ENCODE results near the gene PLEKHH1.
"Not testable (repeated sequence)": the region's sequence is repeated elsewhere in the genome, so short reads cannot be mapped to it uniquely, and the experiment has no call there.

PLEKHH1 gene

DNA sequence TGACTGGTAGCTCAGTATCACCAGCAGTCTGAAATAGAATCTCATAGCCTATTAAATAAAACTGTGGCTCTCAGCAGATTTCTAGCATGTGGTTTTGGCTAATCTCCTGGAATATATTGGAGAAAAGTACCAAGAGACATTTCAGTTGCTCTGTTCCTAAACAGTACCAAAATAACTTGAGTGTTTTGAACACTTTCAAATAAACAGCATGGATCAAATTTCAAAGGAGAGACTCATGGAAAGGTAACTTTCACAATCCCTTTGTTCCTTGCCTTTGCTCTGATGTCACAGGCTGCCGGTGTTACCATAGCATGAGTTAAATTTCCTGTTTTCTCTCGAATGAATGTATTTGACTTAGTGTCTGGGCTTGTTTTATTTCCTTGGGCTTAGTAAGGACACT is 90.0 kb downstream of the PLEKHH1 start:
- TF ChIP-seq GABPA (IDR thresholded peaks at IDR 0.05; ENCODE audit: low read depth): no peak
- TF ChIP-seq SPI1 (IDR thresholded peaks at IDR 0.05; ENCODE audit: borderline replicate concordance, low read depth): no peak
- TF ChIP-seq, protein P1, sequence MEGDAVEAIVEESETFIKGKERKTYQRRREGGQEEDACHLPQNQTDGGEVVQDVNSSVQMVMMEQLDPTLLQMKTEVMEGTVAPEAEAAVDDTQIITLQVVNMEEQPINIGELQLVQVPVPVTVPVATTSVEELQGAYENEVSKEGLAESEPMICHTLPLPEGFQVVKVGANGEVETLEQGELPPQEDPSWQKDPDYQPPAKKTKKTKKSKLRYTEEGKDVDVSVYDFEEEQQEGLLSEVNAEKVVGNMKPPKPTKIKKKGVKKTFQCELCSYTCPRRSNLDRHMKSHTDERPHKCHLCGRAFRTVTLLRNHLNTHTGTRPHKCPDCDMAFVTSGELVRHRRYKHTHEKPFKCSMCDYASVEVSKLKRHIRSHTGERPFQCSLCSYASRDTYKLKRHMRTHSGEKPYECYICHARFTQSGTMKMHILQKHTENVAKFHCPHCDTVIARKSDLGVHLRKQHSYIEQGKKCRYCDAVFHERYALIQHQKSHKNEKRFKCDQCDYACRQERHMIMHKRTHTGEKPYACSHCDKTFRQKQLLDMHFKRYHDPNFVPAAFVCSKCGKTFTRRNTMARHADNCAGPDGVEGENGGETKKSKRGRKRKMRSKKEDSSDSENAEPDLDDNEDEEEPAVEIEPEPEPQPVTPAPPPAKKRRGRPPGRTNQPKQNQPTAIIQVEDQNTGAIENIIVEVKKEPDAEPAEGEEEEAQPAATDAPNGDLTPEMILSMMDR (IDR thresholded peaks at IDR 0.05; ENCODE audit: insufficient read depth, low read length): no peak
- no peak for TF ChIP-seq POLR2AphosphoS5 (IDR thresholded peaks at IDR 0.05; ENCODE audit: low read depth)
- TF ChIP-seq, protein P2, sequence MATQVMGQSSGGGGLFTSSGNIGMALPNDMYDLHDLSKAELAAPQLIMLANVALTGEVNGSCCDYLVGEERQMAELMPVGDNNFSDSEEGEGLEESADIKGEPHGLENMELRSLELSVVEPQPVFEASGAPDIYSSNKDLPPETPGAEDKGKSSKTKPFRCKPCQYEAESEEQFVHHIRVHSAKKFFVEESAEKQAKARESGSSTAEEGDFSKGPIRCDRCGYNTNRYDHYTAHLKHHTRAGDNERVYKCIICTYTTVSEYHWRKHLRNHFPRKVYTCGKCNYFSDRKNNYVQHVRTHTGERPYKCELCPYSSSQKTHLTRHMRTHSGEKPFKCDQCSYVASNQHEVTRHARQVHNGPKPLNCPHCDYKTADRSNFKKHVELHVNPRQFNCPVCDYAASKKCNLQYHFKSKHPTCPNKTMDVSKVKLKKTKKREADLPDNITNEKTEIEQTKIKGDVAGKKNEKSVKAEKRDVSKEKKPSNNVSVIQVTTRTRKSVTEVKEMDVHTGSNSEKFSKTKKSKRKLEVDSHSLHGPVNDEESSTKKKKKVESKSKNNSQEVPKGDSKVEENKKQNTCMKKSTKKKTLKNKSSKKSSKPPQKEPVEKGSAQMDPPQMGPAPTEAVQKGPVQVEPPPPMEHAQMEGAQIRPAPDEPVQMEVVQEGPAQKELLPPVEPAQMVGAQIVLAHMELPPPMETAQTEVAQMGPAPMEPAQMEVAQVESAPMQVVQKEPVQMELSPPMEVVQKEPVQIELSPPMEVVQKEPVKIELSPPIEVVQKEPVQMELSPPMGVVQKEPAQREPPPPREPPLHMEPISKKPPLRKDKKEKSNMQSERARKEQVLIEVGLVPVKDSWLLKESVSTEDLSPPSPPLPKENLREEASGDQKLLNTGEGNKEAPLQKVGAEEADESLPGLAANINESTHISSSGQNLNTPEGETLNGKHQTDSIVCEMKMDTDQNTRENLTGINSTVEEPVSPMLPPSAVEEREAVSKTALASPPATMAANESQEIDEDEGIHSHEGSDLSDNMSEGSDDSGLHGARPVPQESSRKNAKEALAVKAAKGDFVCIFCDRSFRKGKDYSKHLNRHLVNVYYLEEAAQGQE (IDR thresholded peaks at IDR 0.05; ENCODE audit: insufficient replicate concordance, low read depth): no peak
- H3K27me3 ChIP-seq (ENCODE audit: insufficient read depth, poor library complexity, severe bottlenecking): no peaks in the 10 kb centered on the region
- DNase-seq (ENCODE audit: low read depth in 1 of 2, low spot score in 1 of 2): no peak
- no peak overlapping the region for H3K27ac ChIP-seq (replicated peaks)
- no peak overlapping the region for H3K4me3 ChIP-seq (replicated peaks; ENCODE audit: insufficient read depth, low read length)

DNA sequence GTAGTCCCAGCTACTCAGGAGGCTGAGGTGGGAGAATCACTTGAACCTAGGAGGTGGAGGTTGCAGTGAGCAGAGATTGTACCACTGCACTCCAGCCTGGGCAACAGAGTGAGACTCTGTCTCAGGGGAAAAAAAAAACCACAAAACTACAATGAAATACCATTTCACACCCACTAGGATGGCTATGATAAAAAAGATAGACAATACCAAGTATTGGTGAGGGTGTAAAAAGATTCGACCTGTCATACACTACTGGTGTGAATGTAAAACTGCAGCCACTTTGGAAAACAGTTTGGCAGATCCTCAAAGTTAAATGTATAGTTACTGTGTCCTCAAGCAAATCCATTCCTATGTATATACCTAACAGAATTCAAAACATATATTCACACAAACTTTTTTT is 93.0 kb downstream of the PLEKHH1 start:
- not testable (repeated sequence) for H3K27ac ChIP-seq (replicated peaks); DNase-seq (ENCODE audit: low read depth in 1 of 2, low spot score in 1 of 2); H3K4me3 ChIP-seq (replicated peaks; ENCODE audit: insufficient read depth, low read length); H3K27me3 ChIP-seq (ENCODE audit: insufficient read depth, poor library complexity, severe bottlenecking)

DNA sequence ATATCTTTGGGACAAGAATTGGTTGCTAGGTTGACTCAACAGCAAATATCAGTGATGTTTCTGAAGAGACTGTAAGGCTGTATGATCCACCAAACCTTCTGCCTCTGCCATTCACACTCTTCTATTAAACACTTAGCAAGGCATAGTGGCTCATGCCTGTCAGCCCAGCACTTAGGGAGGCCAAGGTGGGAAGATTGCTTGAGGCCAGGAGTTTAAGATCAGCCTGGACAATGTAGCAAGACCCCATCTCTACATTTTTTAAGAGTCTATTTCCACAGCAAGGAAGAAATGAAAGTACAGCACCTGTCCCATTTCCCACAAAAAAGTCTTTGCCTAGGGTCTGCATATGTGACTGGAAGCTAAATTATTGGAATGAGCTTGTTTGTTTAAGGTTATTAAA is 94.4 kb downstream of the PLEKHH1 start:
- H3K4me3 ChIP-seq (replicated peaks; ENCODE audit: insufficient read depth, low read length): no peak overlapping the region

GRCh38 chr14:67630186-67630585 is 97.1 kb downstream of the PLEKHH1 start:
- Histone ChIP-seq H3K4me3 (replicated peaks; ENCODE audit: insufficient read depth, low read length) (no peak overlapping the region), H3K27me3 (ENCODE audit: insufficient read depth, poor library complexity, severe bottlenecking) (no peaks in the 10 kb centered on the region), H3K27ac (replicated peaks) (no peak overlapping the region)
- TF ChIP-seq SPI1 (IDR thresholded peaks at IDR 0.05; ENCODE audit: borderline replicate concordance, low read depth): no peak
- TF ChIP-seq, protein P2 (IDR thresholded peaks at IDR 0.05; ENCODE audit: insufficient replicate concordance, low read depth): no peak
- TF ChIP-seq, protein P1 (IDR thresholded peaks at IDR 0.05; ENCODE audit: insufficient read depth, low read length): no peak
- TF ChIP-seq GABPA (IDR thresholded peaks at IDR 0.05; ENCODE audit: low read depth): no peak
- TF ChIP-seq POLR2AphosphoS5 (IDR thresholded peaks at IDR 0.05; ENCODE audit: low read depth): no peak
- no peak for DNase-seq (ENCODE audit: low read depth in 1 of 2, low spot score in 1 of 2)

More for the DNA sequence above, 94.4 kb downstream of the PLEKHH1 start:
- TF ChIP-seq, protein P2 (IDR thresholded peaks at IDR 0.05; ENCODE audit: insufficient replicate concordance, low read depth): no peak
- no peak for TF ChIP-seq GABPA (IDR thresholded peaks at IDR 0.05; ENCODE audit: low read depth)
- no peak for TF ChIP-seq POLR2AphosphoS5 (IDR thresholded peaks at IDR 0.05; ENCODE audit: low read depth)
- no peak for TF ChIP-seq SPI1 (IDR thresholded peaks at IDR 0.05; ENCODE audit: borderline replicate concordance, low read depth)
- TF ChIP-seq, protein P1 (IDR thresholded peaks at IDR 0.05; ENCODE audit: insufficient read depth, low read length): no peak
- Histone ChIP-seq H3K27me3 (ENCODE audit: insufficient read depth, poor library complexity, severe bottlenecking) (no peaks in the 10 kb centered on the region), H3K27ac (replicated peaks) (no peak overlapping the region)
- DNase-seq (ENCODE audit: low read depth in 1 of 2, low spot score in 1 of 2): no peak

Measured in HL-60 (cell line).